ACHN (cell line): ENCODE measurements around the gene KCMF1.

Experiments used
- DNase-seq: peaks from one replicate; pipeline ENCODE4 v3.0.0-alpha.2; 2015
- in situ Hi-C: cut with HindIII; loops from 2 replicates; pipeline ENCODE4 v1.10.0; 2017; ENCODE audit warnings: low sequenced_read_pairs, low pct_ligation_motif_present, low pct_unique_long_range_greater_than_20kb

The KCMF1 gene

DNA sequence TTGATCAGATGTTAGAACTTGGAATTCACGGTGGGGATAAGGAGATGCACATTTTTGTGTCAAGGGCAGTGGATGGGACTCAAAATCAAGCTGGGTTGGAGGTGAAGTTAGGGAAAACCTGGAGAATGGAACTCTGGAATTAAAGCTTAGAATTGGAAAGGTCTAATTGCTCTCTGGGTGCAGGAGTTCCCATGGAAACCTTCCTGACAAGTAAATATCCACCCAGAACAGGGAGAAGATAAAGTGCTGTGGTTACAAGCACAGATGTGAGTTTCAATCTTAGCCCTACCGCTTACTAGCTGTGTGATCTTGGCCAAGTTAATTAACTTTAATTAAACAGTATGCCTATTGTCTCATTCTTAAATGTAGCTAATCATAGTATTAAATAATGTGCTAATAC lies 90.9 kb downstream of the KCMF1 start:
- DNase-seq, result no peak
- in situ Hi-C loops, result no loop called here

- in situ Hi-C loops, result no loop called here
- DNase-seq, result no peak
These were observed 91.6 kb downstream of the KCMF1 start for GRCh38 chr2:85062565-85062964.

- in situ Hi-C loops, result no loop called here
These were observed 93.1 kb downstream of the KCMF1 start for GRCh38 chr2:85063981-85064599.

DNA sequence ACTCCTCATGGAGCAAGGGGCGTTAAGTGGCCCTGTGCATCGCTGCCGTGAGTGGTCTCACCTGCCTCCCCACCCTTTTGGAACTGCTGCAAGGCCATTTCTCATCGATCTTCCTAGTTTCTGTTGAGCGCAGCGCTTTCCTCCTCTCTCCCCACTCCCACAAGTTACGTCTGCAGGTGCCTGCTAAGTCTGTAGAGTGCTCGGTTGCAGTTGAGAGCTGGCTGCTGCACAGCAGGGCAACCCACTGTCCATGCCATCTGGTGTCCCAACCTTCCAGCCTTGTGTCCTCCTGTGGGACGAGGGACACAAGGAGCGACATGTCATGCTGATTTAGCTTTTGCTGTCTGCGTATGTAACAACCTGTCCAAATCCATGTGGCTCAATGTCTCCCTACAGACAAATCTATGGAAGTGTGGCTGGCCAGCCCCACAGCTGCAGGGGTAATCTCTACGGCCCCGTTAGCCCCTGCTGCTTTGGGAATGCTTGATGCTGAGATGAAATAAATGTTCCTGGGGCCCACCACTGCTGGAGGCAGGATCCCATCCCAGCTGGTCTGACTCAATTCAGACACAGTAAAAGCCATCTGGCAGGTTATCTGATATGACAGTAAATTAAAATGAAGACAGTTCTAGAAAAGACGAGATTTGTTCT lies 94.1 kb downstream of the KCMF1 start:
- no peak for DNase-seq
- in situ Hi-C loops, result no loop called here

More at GRCh38 chr2:85063981-85064599, 93.1 kb downstream of the KCMF1 start:
- DNase-seq, result no peak

- in situ Hi-C loops, result no loop called here
- no peak for DNase-seq
These were observed 95.2 kb downstream of the KCMF1 start for GRCh38 chr2:85066006-85066740.

DNA sequence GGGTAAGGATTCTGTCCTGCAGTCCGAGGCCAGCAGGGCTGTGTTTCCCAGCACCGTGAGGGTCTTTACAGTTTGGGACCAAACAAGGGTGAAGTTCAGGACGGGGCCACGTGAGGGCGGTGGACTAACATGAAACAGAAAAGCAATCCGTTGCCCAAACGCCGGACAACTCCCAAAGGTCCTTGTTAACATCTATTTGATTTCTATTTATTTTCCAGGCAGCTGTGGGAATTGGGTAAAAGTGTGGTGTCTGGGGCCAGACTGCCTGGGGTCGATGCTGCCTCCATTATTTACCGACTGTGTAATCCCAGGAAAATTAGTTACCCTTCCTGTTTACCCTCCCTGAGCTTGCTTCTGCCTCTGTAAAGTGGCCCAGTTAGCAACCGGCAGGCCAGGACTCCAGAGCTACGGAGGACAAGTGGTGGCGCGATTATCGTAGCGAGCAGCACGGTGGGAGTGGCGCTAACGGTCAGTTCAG lies 96.0 kb downstream of the KCMF1 start:
- in situ Hi-C loops, result no loop called here
- DNase-seq, result peak; percentile 81

DNA sequence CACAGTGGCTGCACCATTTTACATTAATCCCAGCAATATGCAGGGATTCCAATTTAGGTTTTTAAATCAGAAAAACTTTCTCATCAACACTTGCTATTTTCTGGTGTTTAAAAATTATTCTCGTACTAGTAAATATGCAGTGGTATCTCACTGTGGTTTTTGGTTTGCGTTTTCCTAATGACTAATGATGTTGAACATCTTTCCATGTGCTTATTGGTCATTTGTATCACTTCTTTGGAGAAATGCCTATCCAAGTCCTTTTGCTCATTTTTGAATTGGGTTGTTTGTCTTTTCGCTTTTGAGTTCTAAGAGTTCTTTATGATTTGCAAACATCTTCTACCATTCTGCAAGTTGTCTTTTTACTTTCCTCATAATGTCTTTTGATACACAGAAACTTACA lies 100.1 kb downstream of the KCMF1 start:
- no peak for DNase-seq
- in situ Hi-C loops, result no loop called here

DNA sequence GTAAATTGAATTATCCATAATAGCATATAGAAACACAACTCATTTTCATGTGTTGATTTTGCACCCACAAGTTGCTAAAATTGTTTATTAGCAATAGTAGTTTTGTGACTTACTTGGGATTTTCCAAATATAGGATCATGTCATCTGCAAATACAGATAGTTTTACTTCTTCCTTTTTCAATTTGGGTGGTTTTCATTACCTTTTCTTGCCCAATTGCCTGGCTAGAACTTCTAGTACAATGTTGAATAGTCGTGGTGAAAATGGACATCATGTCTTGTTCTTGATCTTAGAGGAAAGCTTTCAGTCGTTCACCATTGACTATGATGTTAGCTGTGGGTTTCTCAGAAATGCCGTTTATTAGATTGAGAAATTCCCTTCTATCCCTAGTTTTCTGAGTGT lies 102.1 kb downstream of the KCMF1 start:
- in situ Hi-C loops, result no loop called here
- no peak for DNase-seq

GRCh38 chr2:85076618-85077274 lies 105.8 kb downstream of the KCMF1 start:
- DNase-seq, result no peak
- in situ Hi-C loops, result no loop called here

GRCh38 chr2:85077859-85078419 lies 107.0 kb downstream of the KCMF1 start:
- no peak for DNase-seq
- in situ Hi-C loops, result no loop called here

GRCh38 chr2:85078536-85078935 lies 107.6 kb downstream of the KCMF1 start:
- in situ Hi-C loops, result no loop called here

DNA sequence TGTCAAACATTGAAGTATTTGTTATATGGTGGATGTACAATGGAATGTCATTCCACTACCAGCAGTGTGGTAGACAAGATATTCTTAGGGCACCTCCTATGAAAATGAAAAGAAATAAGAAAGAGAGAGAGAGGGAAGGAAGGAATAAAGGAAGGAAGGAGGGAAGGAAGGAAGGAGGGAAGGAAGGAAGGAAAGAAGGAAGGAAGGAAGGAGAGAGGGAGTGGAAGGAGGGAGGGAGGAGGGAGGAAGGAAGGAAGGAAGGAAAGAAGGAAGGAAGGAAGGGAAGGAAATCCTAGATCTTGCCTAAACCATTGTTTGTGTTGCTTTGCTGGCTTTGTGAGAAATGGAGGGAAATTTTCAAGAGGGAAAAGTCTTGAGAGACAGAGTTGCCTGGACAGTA lies 112.1 kb downstream of the KCMF1 start:
- no peak for DNase-seq
- in situ Hi-C loops, result no loop called here

More at GRCh38 chr2:85078536-85078935, 107.6 kb downstream of the KCMF1 start:
- no peak for DNase-seq

GRCh38 chr2:85085563-85085962 lies 114.6 kb downstream of the KCMF1 start:
- in situ Hi-C loops, result no loop called here
- DNase-seq, result no peak

DNA sequence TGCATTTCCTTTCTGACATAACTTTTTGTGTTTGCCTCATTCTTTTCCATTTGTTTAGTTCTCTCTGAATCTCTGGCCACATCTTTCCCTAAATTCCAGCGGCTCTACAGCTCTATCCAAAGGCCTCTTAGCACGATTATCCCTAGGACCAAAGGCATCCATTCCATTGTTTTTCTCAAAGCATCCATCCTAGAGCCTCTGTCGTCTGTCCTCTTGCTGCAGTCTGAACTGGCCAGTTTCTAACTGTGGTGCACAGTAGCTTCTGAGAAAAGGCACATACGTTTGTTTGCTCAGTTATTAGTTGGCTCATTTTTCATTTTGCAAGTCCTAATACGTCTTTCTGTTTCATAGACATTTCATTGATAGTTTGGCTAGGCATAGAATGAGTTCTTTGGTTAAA lies 116.6 kb downstream of the KCMF1 start:
- in situ Hi-C loops, result no loop called here
- no peak for DNase-seq

- in situ Hi-C loops, result no loop called here
- DNase-seq, result no peak
These were observed 118.0 kb downstream of the KCMF1 start for GRCh38 chr2:85088921-85089320.

DNA sequence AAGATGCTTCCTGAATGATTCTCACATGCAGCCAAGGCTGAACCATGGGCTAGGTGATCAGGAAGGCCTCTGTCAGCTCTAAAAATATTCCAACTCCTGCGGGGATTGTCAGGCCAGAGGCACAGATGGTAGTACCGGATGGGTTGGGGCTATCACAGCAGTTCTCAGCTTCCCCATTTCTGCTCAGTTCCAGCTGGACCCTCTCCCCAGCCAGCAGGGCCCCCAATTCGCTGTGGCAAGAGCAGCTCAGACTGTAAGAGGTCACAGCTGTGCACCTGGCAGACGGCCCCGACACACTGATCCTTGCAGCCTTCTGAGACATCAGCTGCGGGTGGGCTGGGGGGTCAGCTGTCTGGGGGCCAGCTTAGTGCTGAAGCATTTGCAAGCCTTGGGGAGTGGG lies 118.6 kb downstream of the KCMF1 start:
- in situ Hi-C loops, result no loop called here
- DNase-seq, result no peak

DNA sequence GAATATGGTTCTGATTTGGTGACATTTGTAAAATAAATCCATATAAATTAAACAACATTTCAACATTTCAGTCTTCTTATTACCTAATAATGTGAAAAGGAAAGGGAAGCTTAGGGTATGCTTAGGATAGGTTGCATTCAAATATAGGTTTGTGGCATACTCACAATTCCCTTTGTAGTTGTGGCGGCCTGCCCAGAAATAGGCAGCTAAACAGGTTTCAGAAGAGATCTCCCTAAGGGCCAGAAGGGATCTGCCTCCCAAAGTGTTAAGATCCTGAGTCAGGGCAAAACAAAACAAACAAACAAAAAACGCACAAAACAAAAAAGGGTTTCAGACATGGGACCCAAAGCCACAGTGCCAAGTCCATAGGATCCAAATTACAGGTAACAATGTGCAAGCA lies 120.9 kb downstream of the KCMF1 start:
- DNase-seq, result no peak
- in situ Hi-C loops, result no loop called here

DNA sequence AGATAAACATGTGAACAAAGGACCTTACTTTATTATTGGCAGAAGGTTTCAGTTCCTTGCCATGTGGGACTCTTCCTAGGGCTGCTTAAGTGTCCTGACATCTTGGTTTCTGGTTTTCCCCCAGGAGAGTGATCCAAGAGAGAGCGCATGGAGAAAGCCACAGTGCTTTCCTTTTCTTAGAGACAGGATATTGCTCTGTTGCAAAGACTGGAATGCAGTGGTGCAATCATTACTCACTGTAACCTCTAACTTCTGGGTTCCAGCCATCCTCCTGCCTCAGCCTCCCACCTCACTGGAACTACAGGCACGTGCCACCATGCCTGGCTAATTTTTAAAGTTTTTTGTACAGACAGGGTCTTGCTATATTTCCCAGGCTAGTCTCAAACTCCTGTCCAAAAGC lies 124.1 kb downstream of the KCMF1 start:
- no peak for DNase-seq
- in situ Hi-C loops, result no loop called here

GRCh38 chr2:85096616-85097015 lies 125.7 kb downstream of the KCMF1 start:
- DNase-seq, result no peak

More at GRCh38 chr2:85096616-85097015, 125.7 kb downstream of the KCMF1 start:
- in situ Hi-C loops, result no loop called here
